ENCODE measurements around the gene ZFP69.
"Not testable (repeated sequence)": the region's sequence is repeated elsewhere in the genome, so short reads cannot be mapped to it uniquely, and the experiment has no call there.

ZFP69 gene

DNA sequence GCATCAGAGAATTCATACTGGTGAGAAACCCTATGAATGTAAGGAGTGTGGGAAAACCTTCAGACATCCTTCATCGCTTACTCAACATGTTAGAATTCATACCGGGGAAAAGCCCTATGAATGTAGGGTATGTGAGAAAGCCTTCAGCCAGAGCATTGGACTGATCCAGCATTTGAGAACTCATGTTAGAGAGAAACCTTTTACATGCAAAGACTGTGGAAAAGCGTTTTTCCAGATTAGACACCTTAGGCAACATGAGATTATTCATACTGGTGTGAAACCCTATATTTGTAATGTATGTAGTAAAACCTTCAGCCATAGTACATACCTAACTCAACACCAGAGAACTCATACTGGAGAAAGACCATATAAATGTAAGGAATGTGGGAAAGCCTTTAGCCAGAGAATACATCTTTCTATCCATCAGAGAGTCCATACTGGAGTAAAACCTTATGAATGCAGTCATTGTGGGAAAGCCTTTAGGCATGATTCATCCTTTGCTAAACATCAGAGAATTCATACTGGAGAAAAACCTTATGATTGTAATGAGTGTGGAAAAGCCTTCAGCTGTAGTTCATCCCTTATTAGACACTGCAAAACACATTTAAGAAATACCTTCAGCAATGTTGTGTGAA is 14.0 kb upstream of the ZFP69 start:
- in situ Hi-C loops (cut with HindIII; ENCODE audit: low pct_unique_long_range_greater_than_20kb, low sequenced_read_pairs) = no loop called here
- DNase-seq (ENCODE audit: low read depth in 1 of 2, low spot score in 1 of 2) = peak in 1 of 2 experiments; percentile 8
- TF ChIP-seq JUND (IDR thresholded peaks at IDR 0.05; ENCODE audit: low read depth) = no peak

DNA sequence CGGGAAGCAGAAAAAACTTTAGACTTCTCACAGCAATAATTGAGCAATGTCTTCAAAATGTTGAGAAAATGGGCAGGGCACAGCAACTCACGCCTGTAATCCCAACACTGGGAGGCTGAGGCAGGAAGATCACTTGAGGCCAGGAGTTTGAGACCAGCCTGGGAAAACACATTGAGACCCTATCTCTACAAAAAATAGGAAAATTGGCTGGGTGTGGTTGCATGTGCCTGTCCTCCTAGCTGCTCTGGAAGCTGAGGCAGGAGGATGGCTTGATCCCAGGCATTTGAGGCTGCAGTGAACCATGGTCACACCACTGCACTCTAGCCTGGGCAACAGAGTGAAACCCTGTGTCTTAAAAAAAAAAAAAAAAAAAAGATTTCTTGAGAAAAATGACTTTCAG is 7.8 kb upstream of the ZFP69 start:
- TF ChIP-seq JUND (IDR thresholded peaks at IDR 0.05; ENCODE audit: low read depth) = no peak
- DNase-seq (ENCODE audit: low read depth in 1 of 2, low spot score in 1 of 2) = no peak
- in situ Hi-C loops (cut with HindIII; ENCODE audit: low pct_unique_long_range_greater_than_20kb, low sequenced_read_pairs) = no loop called here

DNA sequence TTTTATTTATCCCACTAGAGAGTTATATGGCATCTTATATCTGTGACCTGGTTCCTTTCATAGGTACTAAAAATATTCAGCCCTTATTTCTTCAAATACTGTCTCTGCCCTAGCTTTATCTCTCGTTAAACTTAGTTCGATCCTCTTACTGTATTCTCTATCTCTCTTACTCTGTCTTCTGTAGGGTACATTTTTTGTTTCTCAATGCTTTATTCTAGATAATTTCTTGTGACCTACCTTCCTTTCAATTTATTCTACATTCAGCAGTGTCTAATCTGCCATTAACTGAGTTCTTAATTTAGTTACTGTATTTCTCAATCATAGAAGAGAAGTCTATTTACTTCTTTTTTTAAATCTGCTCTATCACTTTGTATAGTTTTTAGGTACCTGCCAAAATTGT is 1.8 kb upstream of the ZFP69 start:
- DNase-seq (ENCODE audit: low read depth in 1 of 2, low spot score in 1 of 2) = no peak
- no peak for TF ChIP-seq JUND (IDR thresholded peaks at IDR 0.05; ENCODE audit: low read depth)
- in situ Hi-C loops (cut with HindIII; ENCODE audit: low pct_unique_long_range_greater_than_20kb, low sequenced_read_pairs) = no loop called here

DNA sequence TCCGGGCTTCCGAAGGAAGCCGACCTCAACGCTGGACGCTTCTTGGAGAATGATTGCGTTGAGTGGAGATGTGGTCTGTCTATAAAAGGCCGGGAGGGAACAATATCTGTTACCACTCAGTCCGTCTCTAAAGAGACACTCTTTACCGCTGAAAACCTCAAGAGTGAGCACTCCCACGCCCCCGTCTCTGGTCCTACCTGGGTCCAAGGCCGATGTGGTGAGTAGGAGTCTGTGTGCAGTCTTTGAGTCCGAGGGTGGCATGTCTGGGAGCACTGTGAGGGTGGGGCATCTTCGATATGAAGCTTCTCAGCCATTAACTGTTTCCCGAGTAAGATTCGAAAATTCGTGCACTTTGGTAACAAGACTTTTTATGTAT is 576 bp downstream of the ZFP69 start:
- no peak for TF ChIP-seq JUND (IDR thresholded peaks at IDR 0.05; ENCODE audit: low read depth)
- no peak for DNase-seq (ENCODE audit: low read depth in 1 of 2, low spot score in 1 of 2)
- in situ Hi-C loops (cut with HindIII; ENCODE audit: low pct_unique_long_range_greater_than_20kb, low sequenced_read_pairs) = no loop called here

DNA sequence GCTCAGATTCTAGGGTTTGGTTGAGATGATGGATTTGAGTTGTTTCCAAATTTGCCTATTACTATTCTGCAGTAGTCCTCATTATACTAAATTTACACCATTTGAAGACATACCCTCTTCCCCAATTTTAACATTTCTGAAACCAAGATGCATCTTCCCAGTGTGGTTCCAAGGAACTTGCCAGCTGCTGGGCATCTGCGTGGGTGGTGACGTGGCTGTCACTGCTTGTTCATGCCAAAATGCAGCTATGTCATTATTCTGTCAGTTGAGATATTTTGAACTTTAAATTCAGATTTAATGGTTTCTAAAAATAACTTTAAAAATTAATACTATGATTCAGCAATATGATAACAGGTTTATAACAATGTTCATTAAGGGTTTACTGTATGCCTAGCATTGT is 1.2 kb downstream of the ZFP69 start:
- in situ Hi-C loops (cut with HindIII; ENCODE audit: low pct_unique_long_range_greater_than_20kb, low sequenced_read_pairs) = no loop called here
- TF ChIP-seq JUND (IDR thresholded peaks at IDR 0.05; ENCODE audit: low read depth) = no peak

DNA sequence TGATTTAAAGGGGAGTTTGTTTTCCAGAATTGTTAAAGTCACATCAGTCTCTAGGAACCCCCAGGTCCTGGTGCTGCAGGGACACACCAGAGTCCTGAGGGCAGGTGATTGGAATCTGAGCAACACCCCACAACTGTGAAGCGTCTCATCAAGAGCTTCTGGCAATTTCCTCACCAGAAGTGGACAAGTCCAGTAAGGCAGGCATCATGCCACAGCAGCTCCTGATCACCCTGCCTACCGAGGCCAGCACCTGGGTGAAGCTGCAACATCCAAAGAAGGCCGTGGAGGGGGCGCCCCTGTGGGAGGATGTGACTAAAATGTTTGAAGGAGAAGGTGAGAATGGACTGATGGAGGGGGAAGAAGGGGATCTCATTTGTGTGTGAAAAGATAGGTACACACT is 2.1 kb downstream of the ZFP69 start:
- in situ Hi-C loops (cut with HindIII; ENCODE audit: low pct_unique_long_range_greater_than_20kb, low sequenced_read_pairs) = no loop called here
- no peak for DNase-seq (ENCODE audit: low read depth in 1 of 2, low spot score in 1 of 2)
- no peak for TF ChIP-seq JUND (IDR thresholded peaks at IDR 0.05; ENCODE audit: low read depth)

More for the DNA sequence above, 1.2 kb downstream of the ZFP69 start:
- no peak for DNase-seq (ENCODE audit: low read depth in 1 of 2, low spot score in 1 of 2)

DNA sequence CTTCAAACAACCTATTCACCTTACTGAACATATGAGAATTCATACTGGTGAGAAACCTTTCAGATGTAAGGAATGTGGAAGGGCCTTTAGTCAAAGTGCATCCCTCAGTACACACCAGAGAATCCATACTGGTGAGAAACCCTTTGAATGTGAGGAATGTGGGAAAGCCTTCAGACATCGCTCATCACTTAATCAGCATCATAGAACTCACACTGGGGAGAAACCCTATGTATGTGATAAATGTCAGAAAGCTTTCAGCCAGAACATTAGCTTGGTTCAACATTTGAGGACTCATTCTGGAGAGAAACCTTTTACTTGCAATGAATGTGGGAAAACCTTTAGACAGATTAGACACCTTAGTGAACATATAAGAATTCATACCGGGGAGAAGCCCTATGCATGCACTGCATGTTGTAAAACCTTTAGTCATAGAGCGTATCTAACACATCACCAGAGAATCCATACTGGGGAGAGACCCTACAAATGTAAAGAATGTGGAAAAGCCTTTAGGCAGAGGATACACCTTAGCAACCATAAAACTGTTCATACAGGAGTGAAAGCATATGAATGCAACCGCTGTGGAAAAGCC is 18.3 kb downstream of the ZFP69 start:
- no peak for TF ChIP-seq JUND (IDR thresholded peaks at IDR 0.05; ENCODE audit: low read depth)
- in situ Hi-C loops (cut with HindIII; ENCODE audit: low pct_unique_long_range_greater_than_20kb, low sequenced_read_pairs) = no loop called here
- DNase-seq (ENCODE audit: low read depth in 1 of 2, low spot score in 1 of 2) = no peak

DNA sequence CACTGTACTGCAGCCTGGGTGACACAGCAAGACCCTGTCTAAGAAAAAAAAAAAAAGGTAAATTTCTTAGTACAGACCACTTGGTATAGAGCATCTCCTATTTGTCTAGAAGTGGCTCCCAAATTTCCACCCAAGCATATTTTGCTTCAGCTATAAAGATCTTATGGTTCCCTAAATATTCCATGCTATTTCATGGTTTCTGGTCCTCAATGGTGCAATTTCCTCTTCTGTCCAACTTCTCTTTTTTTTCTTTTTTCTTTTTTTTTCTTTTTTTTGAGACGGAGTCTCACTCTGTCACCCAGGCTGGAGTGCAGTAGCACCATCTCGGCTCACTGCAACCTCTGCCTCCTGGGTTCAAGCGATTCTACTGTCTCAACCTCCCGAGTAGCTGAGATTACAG is 25.6 kb downstream of the ZFP69 start:
- in situ Hi-C loops (cut with HindIII; ENCODE audit: low pct_unique_long_range_greater_than_20kb, low sequenced_read_pairs); DNase-seq (ENCODE audit: low read depth in 1 of 2, low spot score in 1 of 2): not testable (repeated sequence)

DNA sequence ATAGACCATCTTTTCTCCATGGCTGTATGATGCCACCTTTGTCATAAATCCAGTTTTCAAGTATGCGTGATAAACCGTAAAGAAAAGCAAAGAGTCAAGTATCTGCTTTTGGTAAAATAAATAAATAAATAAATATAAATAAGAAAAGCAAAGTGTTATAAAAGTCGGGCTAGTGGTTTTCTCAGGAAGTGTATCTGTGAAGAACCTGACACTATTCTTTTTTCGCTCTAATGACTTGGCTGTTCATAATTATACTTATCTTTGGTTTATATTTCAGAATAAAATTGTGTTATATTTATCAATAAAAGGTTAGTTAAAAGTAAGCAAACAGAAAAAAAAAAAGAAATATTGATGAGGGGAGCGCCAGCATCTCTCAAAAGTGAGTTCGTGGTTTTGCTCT is 30.9 kb downstream of the ZFP69 start:
- DNase-seq (ENCODE audit: low read depth in 1 of 2, low spot score in 1 of 2) = no peak
- in situ Hi-C loops (cut with HindIII; ENCODE audit: low pct_unique_long_range_greater_than_20kb, low sequenced_read_pairs) = no loop called here
- no peak for TF ChIP-seq JUND (IDR thresholded peaks at IDR 0.05; ENCODE audit: low read depth)

GRCh38 chr1:40508375-40509341 is 31.6 kb downstream of the ZFP69 start, which contains the start of gene EXO5:
TSS of gene EXO5 (plus strand) at chr1:40508767. CDS start at chr1:40514545, 5,778 bp downstream.
- in situ Hi-C loops (cut with HindIII; ENCODE audit: low pct_unique_long_range_greater_than_20kb, low sequenced_read_pairs) = no loop called here
- DNase-seq (ENCODE audit: low read depth in 1 of 2, low spot score in 1 of 2) = peak; percentile 23 to 88
- TF ChIP-seq JUND (IDR thresholded peaks at IDR 0.05; ENCODE audit: low read depth) = no peak

GRCh38 chr1:40519517-40519916 is 42.4 kb downstream of the ZFP69 start:
- in situ Hi-C loops (cut with HindIII; ENCODE audit: low pct_unique_long_range_greater_than_20kb, low sequenced_read_pairs) = no loop called here
- no peak for DNase-seq (ENCODE audit: low read depth in 1 of 2, low spot score in 1 of 2)
- TF ChIP-seq JUND (IDR thresholded peaks at IDR 0.05; ENCODE audit: low read depth) = no peak

- DNase-seq (ENCODE audit: low read depth in 1 of 2, low spot score in 1 of 2) = no peak
- TF ChIP-seq JUND (IDR thresholded peaks at IDR 0.05; ENCODE audit: low read depth) = no peak
- in situ Hi-C loops (cut with HindIII; ENCODE audit: low pct_unique_long_range_greater_than_20kb, low sequenced_read_pairs) = no loop called here
These were observed 53.8 kb downstream of the ZFP69 start for GRCh38 chr1:40530735-40531380.

Measured in T47D (cell line).